DND-41 (cell line): ENCODE results near the gene PSMD14.

Source experiments
- ATAC-seq: fragments of 200-7000 bp; cut with Tn5 transposase; 3 replicates; pipeline ENCODE4 v1.9.1; 2021; ENCODE audit warnings: low read depth; ENCODE audit not compliant: insufficient read depth
- DNase-seq: peaks from one replicate; pipeline ENCODE4 v3.0.0-alpha.2; 2020
- H2AFZ ChIP-seq: 2 replicates; pipeline ENCODE4 v1.6.0; 2012; ENCODE audit warnings: low read depth, low read length
- H3K27ac ChIP-seq: 2 replicates; pipeline ENCODE4 v1.5.1; 2012; ENCODE audit warnings: low read length, inconsistent platforms
- H3K27me3 ChIP-seq: fragments of 200-600 bp; sonication (generic); 2 replicates; pipeline ENCODE4 v1.6.0; 2012; ENCODE audit warnings: low read length, mild to moderate bottlenecking, inconsistent platforms; ENCODE audit not compliant: insufficient read depth, poor library complexity
- H3K36me3 ChIP-seq: 2 replicates; pipeline ENCODE4 v1.5.1; 2012; ENCODE audit warnings: low read length, inconsistent platforms; ENCODE audit not compliant: insufficient read depth
- H3K4me1 ChIP-seq: 2 replicates; pipeline ENCODE4 v1.5.1; 2012; ENCODE audit warnings: mild to moderate bottlenecking, low read length; ENCODE audit not compliant: insufficient read depth
- H3K4me2 ChIP-seq: 2 replicates; pipeline ENCODE4 v1.6.0; 2012; ENCODE audit warnings: mild to moderate bottlenecking, moderate library complexity, low read length, inconsistent platforms; ENCODE audit not compliant: insufficient read depth
- H3K4me3 ChIP-seq, 2 experiments: fragments of 200-600 bp in 1 of 2; shearing (Covaris generic) in 1 of 2; 2 replicates each; pipeline ENCODE4 v1.5.1; 2012 to 2016; ENCODE audit warnings: inconsistent platforms in 2 of 2, low read length in 2 of 2, mild to moderate bottlenecking in 2 of 2, low read depth in 1 of 2, moderate library complexity in 1 of 2
- H3K79me2 ChIP-seq: 2 replicates; pipeline ENCODE4 v1.6.0; 2012; ENCODE audit warnings: low read length, inconsistent platforms; ENCODE audit not compliant: insufficient read depth
- H3K9ac ChIP-seq: 2 replicates; pipeline ENCODE4 v1.6.0; 2012; ENCODE audit warnings: low read depth, mild to moderate bottlenecking, inconsistent platforms, low read length, moderate library complexity
- H3K9me3 ChIP-seq: 2 replicates; pipeline ENCODE4 v1.5.1; 2012; ENCODE audit warnings: low read length, moderate library complexity, mild to moderate bottlenecking, inconsistent platforms; ENCODE audit not compliant: insufficient read depth, severe bottlenecking
- H4K20me1 ChIP-seq: 2 replicates; pipeline ENCODE4 v1.6.0; 2012; ENCODE audit warnings: low read length; ENCODE audit not compliant: insufficient read depth
- CTCF ChIP-seq: IDR thresholded peaks from 2 replicates; pipeline ENCODE4 v1.5.1; 2012; ENCODE audit warnings: borderline replicate concordance, low read length, moderate library complexity, mild to moderate bottlenecking; ENCODE audit not compliant: poor library complexity, severe bottlenecking; ENCODE audit errors: extremely low read depth
- EZH2 ChIP-seq: IDR thresholded peaks from 3 replicates; pipeline ENCODE4 v1.6.1; 2012; ENCODE audit warnings: borderline replicate concordance, low read depth, mild to moderate bottlenecking, moderate library complexity, low read length, inconsistent platforms; ENCODE audit not compliant: severe bottlenecking

PSMD14 gene

GRCh38 chr2:161362568-161363166, 54.4 kb downstream of the PSMD14 start:
- no peak for TF ChIP-seq CTCF
- peaks cover 24% of the 10 kb centered on the region for H3K9me3 ChIP-seq
- no peak overlapping the region for H3K4me3 ChIP-seq
- no peaks in the 10 kb centered on the region for H3K4me1 ChIP-seq
- H3K4me2 ChIP-seq: no peak overlapping the region
- H3K27me3 ChIP-seq: no peaks in the 10 kb centered on the region
- no peak overlapping the region for H3K9ac ChIP-seq
- no peak for ATAC-seq
- H4K20me1 ChIP-seq: peaks cover 16% of the 10 kb centered on the region; the same call in 1 of the 2 replicates
- no peak for DNase-seq
- peaks cover 59% of the 10 kb centered on the region for H3K36me3 ChIP-seq
- no peak overlapping the region for H3K27ac ChIP-seq
- no peak overlapping the region for H2AFZ ChIP-seq
- peaks cover 93% of the 10 kb centered on the region for H3K79me2 ChIP-seq

GRCh38 chr2:161367675-161368074, 59.5 kb downstream of the PSMD14 start:
- no peak for DNase-seq
- Histone ChIP-seq H3K27me3 (no peaks in the 10 kb centered on the region), H3K36me3 (peaks cover 67% of the 10 kb centered on the region), H3K9me3 (peaks cover 5% of the 10 kb centered on the region), H3K79me2 (peaks cover 43% of the 10 kb centered on the region), H3K27ac (no peak overlapping the region), H3K9ac (no peak overlapping the region), H3K4me3 (no peak overlapping the region), H3K4me2 (no peak overlapping the region), H3K4me1 (no peaks in the 10 kb centered on the region), H4K20me1 (peaks cover 16% of the 10 kb centered on the region; the same call in 1 of the 2 replicates), H2AFZ (no peak overlapping the region)
- TF ChIP-seq CTCF (no peak), EZH2 (no peak)
- ATAC-seq: no peak

GRCh38 chr2:161369311-161369710, 61.1 kb downstream of the PSMD14 start:
- Histone ChIP-seq H3K4me1 (no peaks in the 10 kb centered on the region), H3K27ac (no peak overlapping the region), H4K20me1 (peaks cover 8% of the 10 kb centered on the region; the same call in 1 of the 2 replicates), H3K79me2 (peaks cover 27% of the 10 kb centered on the region), H3K9me3 (no peaks in the 10 kb centered on the region), H3K9ac (no peak overlapping the region), H3K4me2 (no peak overlapping the region), H3K4me3 (no peak overlapping the region), H3K36me3 (peaks cover 66% of the 10 kb centered on the region), H2AFZ (no peak overlapping the region), H3K27me3 (no peaks in the 10 kb centered on the region)
- DNase-seq (no peak), ATAC-seq (no peak)
- TF ChIP-seq EZH2: no peak

GRCh38 chr2:161370981-161371380, 62.8 kb downstream of the PSMD14 start:
- Histone ChIP-seq H3K4me2 (no peak overlapping the region), H3K36me3 (peaks cover 66% of the 10 kb centered on the region), H3K4me1 (no peaks in the 10 kb centered on the region), H3K4me3 (no peak overlapping the region), H2AFZ (no peak overlapping the region), H3K9ac (no peak overlapping the region), H3K27ac (no peak overlapping the region), H3K9me3 (no peaks in the 10 kb centered on the region), H4K20me1 (peaks cover 8% of the 10 kb centered on the region; the same call in 1 of the 2 replicates), H3K27me3 (no peaks in the 10 kb centered on the region), H3K79me2 (peaks cover 11% of the 10 kb centered on the region)
- ATAC-seq: no peak
- DNase-seq: no peak
- TF ChIP-seq CTCF (no peak), EZH2 (no peak)
